Activated CD4-positive, alpha-beta T cell treated with anti-CD3 and anti-CD28 coated beads, Interleukin-2, amount 50 U/mL, for 4 hours (primary cell): Measurements from ENCODE around the gene NEBL.
"Not testable (repeated sequence)": the region's sequence is repeated elsewhere in the genome, so short reads cannot be mapped to it uniquely, and the experiment has no call there.

ENCODE experiments used
- DNase-seq, 2 experiments: peaks; one replicate each; pipeline ENCODE4 v3.0.0-alpha.2; 2020

NEBL gene, protein sequence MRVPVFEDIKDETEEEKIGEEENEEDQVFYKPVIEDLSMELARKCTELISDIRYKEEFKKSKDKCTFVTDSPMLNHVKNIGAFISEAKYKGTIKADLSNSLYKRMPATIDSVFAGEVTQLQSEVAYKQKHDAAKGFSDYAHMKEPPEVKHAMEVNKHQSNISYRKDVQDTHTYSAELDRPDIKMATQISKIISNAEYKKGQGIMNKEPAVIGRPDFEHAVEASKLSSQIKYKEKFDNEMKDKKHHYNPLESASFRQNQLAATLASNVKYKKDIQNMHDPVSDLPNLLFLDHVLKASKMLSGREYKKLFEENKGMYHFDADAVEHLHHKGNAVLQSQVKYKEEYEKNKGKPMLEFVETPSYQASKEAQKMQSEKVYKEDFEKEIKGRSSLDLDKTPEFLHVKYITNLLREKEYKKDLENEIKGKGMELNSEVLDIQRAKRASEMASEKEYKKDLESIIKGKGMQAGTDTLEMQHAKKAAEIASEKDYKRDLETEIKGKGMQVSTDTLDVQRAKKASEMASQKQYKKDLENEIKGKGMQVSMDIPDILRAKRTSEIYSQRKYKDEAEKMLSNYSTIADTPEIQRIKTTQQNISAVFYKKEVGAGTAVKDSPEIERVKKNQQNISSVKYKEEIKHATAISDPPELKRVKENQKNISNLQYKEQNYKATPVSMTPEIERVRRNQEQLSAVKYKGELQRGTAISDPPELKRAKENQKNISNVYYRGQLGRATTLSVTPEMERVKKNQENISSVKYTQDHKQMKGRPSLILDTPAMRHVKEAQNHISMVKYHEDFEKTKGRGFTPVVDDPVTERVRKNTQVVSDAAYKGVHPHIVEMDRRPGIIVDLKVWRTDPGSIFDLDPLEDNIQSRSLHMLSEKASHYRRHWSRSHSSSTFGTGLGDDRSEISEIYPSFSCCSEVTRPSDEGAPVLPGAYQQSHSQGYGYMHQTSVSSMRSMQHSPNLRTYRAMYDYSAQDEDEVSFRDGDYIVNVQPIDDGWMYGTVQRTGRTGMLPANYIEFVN

DNA sequence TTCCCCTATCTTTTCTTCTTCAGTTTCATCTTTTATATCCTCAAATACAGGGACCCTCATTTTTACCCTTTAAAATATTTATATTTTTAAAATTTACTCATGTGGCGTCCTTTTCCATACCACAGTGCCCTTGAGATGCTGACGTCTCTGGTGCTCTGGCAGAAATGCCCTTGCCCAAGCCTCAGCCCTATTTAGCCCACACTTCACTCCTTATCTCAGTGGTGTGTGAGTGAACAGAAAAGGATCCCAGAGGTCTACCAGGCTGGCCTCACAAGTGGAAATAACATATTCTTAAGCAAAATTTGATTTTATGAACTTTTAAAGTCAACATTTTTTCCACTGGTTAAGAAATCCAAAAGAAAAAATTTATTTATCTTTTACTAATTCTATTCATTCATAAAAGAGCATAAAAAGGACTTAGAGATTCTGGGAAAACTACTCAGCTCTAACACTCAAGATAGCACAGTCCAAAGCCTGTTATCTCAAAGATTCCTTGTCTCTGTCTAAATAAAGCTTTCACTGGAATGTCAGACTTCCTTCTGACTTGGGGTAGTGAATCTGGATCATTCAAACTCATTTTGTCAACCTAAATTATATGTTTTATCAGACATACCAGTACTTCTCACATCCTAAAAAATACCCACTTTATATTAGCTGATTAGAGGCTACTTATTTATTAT is at the start of gene NEBL:
Gene NEBL, minus strand, starts transcription at position 166 of the 680 bp plus-strand sequence. Its CDS starts 106 bp downstream, at position 60.
- no peak for DNase-seq

DNA sequence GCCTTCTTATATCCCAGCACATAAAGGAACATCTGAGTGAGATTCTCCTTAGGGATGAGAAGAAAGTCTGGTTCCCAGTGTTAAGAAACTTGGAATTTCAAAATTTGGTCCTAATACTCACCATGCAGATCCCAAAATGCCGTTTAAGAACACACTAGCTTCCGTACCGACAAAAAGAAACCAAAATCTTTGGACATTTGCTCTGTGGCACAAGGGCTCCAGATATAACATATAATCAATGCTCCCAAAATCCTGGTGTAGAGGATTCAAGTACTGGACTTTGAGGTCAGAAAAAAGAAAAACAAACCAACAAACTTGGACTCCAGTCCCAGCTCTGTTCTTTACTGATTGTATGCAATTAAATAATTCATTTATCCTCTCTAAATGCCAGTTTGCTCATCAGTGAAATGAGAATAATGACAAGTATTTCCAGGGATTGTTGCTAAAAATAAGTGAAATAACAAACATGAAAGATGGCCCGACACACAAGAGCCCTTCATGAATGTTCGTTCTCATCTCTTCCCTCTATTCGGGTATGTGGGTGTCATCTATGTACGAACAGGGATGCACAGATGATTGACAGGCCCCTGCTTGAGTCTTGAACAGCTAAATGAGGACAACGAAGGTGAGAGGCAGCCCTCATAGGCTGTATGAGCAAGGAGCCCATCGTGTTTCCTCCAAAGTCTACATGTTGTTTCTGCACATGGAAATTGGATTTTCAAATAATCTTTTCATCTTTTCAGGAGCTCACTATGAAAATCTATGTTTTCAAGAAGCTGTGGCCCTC is 48.6 kb upstream of the NEBL start:
- DNase-seq: no peak

DNA sequence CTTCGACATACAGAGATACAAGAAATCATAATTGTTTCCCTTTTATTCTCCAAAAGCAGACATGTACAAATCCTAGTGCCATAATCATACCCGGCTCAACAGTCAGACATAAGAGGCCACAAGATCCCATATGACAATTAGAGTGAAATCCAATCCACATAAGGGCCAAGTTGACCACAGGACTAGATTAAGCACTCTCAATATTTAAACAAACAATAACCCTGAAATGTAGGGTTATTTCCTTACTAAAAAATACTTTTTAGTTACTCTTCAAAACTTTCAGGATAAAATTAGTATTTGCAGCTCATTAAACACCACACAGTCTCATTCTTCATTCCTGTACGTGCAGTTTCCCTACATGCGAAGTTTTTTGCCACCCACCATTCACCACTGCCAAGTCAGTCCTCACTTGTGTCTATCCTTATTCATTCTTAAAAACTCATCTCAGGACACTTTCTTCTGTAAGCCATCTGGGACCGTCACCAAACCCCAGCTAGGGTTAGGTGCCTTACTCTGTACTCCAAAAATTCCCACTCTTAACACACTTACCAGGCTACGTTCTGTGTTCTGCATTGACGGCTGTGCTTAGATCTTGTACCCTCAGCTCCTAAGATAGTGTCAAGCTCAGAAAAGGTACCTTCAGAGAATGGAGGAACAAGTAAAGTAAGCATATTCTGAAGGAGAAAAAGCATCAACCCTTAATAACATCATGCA is 47.8 kb upstream of the NEBL start:
- DNase-seq: no peak

DNA sequence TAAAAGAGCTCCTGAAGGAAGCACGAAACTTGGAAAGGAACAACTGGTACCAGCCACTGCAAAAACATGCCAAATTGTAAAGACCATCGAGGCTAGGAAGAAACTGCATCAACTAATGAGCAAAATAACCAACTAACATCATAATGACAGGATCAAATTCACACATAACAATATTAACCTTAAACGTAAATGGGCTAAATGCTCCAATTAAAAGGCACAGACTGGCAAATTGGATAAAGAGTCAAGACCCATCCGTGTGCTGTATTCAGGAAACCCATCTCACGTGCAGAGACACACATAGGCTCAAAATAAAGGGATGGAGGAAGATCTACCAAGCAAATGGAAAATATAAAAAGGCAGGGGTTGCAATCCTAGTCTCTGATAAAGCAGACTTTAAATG is 42.3 kb upstream of the NEBL start:
- not testable (repeated sequence) for DNase-seq

DNA sequence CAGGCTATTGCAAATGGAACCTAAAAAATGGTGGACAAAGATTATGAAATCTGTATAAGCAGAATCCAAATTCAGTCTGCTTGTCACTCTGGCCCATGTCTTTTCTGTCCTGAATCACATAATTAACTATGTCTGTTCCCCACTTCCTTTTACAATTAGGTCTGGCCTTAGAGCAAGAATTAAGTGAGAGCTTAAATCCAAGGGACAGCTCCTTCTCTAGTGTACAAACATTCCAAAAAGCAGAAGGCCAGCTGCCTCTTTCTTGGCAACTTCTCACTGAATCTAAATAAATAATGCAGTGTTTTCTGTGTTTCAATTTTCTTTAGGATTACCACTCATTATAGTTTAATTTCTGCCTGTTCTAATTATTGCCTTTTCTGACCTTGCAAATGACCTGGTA is 39.3 kb upstream of the NEBL start:
- no peak for DNase-seq

DNA sequence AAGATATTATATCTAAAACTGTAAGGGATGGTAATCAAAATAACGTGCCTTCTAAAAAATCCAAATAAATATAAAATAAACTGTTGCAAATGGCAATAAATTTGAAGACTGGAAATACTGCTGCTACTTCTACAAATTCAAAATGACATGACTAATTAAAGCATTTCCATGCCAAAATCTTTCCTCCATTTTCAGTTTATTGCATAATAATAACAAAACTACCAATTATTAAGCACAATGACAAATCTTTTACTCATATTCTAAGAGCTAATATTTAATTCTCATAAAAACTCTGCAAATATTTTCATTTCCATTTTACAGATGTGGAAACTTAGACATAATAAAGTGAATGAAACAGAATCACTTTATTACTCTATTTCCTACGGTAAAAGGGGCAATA is 38.8 kb upstream of the NEBL start:
- DNase-seq: no peak

DNA sequence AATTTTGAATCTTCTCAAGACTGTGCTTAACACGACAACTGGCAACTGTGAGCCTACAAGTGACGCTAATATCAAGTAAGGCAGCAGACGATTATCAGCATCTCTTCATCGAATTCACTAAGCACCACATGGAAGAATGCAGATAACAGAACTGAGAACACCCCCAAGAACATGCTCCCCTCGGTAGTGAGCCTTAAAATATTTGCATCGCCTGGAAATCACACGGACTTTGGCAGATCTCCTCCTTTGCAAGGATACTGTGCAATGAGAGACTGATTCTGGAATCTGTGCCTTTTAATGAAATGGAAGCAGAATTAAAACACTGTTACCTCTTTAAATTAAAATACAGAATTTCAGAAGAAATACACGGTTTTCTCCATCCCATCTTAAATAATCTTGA is 38.2 kb upstream of the NEBL start:
- no peak for DNase-seq

DNA sequence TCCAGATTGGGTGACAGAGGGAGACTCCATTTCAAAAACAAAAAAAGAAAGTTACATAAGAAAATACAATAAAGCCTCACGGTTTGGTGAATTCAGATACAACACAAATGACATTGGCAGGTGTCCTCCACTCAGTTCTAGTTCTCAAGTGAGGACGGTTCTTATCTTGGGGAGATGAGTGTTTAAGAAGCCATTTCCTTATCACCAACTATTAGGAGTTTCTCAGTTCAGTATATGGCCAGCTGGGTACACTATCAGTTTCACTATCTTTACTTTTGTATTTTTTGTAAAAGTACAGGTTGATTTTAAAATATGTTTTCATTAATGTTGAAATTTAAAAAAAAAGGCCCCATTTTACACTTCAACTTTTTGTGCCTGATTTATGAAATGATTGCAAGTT is 36.6 kb upstream of the NEBL start:
- no peak for DNase-seq

DNA sequence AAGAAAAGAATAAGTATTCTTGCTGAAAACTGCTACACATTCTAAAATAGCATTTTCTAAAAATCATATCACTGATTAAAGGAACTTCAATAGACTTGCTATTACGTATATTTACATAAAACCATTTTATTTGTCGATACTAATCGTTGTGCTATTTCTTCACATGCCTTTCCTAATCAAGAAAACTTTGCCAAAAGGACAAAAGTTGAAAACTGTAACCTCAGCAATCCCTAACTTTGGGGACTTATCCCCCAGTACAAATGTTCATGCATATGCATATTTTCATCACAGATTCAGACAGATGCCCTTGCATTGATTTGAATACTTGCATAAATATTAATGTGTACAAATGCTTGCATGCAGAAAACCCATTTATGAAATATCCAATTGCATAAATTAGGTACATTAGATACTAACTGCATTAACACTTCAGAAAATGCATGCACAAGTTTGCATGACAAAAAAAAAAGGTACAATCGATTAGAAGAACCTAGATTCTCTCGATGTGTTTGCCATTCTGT is 35.6 kb upstream of the NEBL start:
- DNase-seq: no peak

DNA sequence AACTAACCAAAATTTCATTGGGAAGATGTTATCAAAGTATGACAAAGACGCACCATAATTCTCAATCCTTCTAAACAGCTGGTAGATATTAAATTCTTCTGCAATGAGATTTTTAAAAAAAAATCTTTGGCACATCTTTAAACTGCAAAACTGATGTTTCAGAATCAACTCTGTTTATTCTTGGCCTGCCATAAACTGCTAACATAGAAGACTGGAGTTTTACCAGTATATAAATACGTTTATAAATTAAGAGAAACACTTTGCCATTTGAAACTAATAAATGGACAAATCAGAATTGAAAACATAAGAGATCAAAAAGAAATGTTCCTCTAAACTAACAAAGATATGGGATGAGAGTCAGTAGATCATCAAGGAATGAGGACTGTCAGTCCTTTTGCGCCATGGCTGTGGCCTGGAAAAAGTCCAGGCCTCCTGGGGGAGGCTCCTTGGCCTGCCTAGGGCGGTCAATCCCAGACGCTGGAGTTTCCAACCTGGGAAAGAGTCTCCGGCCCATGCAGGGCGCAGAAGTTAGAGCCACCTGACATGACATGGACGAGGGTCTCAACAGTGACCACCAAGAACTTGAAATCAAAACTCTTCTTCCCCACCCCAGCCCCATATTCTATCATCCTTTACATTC is 34.2 kb upstream of the NEBL start:
- DNase-seq: no peak

DNA sequence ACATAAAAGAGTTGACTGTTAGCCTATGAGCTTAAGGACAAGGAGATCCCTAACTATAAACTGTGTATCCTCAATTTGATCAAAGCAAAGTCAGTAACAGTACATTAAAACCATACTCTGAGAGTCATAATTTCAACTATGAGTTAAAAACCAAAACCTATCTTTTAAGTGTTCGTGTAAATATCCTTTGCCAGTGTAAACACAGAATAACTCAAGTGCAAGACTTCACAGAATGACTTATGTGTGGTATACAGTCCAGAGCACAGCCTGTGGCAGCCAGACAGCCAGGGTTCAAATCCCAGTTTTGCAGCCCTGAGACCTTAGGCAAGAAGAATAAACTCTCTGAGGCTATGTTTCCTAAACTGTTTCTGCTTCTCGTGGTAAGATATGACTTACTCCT is 30.3 kb upstream of the NEBL start:
- DNase-seq: no peak

DNA sequence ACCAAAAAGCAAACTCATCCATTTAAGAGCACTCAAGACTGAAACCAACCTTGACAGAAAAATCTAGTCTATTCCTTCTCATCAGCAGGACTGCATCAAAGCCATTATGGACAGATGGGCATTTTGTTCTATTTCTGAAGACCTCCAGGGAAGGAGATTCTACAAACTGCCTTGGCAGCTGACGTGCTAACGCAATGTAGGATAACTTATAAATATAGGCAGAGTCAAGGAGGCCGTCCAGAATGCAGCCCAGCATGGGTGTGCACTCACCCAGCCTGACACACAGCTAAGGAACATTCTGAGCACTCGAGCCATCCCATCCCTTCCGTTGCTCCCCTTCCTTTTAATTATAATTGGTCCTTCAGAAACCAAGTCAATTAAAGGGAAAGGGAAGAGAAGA is 25.3 kb upstream of the NEBL start:
- DNase-seq: no peak

DNA sequence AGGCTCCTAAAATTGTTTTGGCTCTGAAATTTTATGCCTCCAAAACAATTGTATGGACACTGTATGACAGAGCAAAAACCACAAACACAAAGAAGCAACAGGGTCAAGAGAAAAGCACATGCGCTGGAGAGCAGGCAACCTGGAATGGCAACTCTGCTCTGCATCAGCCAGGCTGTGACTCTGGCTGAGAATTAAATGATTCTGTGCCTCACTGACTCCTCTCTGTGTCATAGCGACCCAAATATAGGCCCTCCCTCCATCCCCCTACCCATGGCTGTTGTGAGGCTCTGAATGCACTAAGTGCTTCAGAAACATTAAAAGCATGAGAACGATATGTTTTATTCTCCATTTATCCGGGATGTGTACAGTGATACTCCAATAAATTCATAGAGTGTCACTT is 24.9 kb upstream of the NEBL start:
- DNase-seq: no peak

DNA sequence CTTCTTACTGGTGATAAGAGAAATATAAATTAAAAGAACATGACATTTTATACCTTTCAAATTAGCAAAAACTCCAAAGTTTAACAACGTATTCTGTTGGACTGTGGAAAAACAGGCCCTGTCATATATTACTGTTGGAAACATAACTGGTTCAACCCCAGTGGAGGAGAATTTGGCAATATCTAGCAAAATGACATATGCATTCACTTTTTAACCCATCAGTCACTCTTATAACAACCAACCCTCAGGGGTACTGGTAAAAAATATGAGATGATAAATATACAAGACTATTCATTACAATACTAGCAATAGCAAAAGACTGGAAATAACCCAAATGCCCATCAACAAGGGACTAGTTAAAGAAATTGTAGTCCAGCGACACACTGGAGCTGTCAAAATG is 22.9 kb upstream of the NEBL start:
- DNase-seq: no peak

DNA sequence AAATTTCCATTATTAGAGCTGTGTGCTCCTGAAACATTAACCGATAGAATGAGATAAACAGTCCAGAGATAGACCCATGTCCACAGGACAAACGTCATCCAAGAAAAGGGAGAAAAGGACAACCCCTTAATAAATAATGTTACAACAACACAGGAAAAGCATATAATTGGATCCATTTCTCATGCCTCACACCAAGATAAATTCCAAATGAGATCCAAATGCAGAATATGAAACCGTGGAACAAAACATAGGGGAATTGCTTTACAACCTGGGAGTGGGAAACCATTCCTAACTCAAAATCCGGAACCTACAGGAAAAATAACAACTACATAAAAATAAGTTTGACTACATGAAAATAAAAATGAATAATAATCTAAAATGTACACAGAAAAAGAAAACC is 22.4 kb upstream of the NEBL start:
- DNase-seq: no peak

DNA sequence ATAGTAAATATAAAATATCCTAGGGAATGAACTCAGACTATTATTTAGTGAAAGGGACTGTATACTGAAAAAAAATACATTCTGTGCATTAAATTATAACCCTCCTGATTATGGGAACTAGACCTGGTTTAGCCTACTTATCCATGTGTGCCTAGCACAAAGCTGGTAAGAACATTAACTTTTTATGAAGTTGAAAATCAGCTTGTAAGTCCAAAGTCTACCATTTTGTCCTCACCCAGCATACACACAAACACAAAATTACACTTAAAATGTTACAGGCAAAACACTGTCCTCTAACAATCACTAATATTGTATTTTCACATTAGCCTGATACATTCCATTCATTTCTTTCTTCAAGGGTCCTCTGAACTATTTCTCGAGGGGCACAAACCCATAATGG is 19.9 kb upstream of the NEBL start:
- DNase-seq: no peak

DNA sequence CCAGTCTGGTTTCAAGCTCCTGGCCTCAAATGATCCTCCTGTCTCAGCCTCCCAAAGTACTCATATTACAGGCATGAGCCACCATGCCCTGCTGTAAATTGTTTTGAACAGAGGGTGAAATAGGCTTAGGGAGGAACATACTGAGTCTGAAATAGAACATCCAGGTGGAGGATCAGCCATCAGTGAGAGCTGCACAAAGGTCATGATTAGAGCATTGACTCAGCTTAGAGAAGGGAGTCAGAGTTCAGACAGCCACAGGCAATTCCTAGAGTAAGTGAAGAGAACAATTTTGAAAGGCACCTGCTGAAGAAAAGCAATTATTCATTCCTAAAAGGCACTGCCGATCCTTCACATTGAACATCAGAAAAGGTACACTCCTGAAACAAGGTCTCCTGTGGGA is 15.9 kb upstream of the NEBL start:
- DNase-seq: no peak

DNA sequence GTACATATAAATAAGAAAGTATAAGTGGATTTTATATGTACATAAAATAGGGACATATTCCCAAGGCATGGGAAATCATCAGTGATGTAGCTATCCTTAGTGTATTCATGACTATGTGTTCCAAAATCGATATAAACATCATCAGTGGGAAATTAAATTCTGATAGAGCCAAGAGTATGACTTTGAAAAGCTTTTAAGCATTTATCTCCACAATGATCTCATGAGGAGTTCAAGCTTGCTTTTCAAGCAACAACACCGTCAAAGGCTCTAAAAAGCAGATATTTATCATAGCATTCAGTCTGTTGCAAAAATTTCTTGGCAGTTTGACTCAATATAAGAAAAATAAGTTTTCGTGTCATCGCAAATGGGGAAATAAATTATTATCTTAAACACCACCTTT is 14.5 kb upstream of the NEBL start:
- no peak for DNase-seq

DNA sequence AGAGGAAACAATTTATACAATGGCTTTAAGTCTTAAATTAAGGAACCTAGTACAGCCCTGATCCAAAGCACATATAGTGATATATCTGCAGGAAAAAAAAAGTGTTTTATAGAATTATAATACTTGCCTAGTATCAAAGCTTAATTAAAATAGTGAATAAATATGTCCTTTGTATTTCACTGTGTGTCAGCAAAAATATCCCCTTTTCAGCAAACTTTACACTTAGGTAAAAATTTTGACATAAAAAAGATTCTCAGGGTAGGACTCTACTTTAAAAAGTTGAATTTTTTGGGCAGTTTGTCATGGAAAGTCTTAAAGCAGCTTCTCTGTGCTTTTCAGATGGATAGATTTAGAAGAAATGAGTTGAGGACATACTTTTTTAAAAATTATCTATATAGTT is 12.7 kb upstream of the NEBL start:
- no peak for DNase-seq

DNA sequence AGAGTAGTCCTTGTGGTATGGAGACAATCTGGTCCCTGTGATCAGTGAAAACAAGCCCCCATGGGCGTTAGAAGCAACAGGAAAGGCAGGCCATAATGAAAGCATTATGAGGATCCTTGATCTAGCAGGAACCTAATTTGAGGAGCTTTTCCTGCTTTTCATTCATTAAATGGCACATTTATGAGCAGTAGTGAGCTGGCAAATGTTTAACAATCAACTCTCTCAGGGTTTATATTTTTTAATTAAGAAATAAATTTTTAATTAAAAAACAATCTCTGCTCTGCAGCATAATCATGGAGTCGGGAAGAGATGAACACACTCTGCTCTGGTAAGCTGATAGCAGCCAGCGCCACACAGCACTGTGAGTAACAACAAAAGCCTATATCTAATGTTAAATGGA is 11.3 kb upstream of the NEBL start:
- no peak for DNase-seq
